Effector CD4-positive, alpha-beta T cell (primary cell): ENCODE measurements around the gene PXMP2.
"Not testable (repeated sequence)": the region's sequence is repeated elsewhere in the genome, so short reads cannot be mapped to it uniquely, and the experiment has no call there.

Source experiments
- DNase-seq: peaks from one replicate; pipeline ENCODE4 v3.0.0-alpha.2; 2020

PXMP2 gene

GRCh38 chr12:132660996-132661395, 26.4 kb upstream of the PXMP2 start:
- no peak for DNase-seq

GRCh38 chr12:132661972-132662371, 25.4 kb upstream of the PXMP2 start:
- DNase-seq: no peak

- no peak for DNase-seq
Measured at GRCh38 chr12:132662901-132663755, 24.3 kb upstream of the PXMP2 start.

- DNase-seq: no peak
Measured at GRCh38 chr12:132664206-132665148, 22.9 kb upstream of the PXMP2 start.

- DNase-seq: no peak
Measured at GRCh38 chr12:132665149-132665491, 22.3 kb upstream of the PXMP2 start.

GRCh38 chr12:132665794-132666193, 21.6 kb upstream of the PXMP2 start:
- DNase-seq: no peak

- DNase-seq: no peak
Measured at GRCh38 chr12:132668191-132669088, 18.9 kb upstream of the PXMP2 start.

- no peak for DNase-seq
Measured at GRCh38 chr12:132669166-132669879, 18.1 kb upstream of the PXMP2 start.

GRCh38 chr12:132672116-132672515, 15.3 kb upstream of the PXMP2 start:
- DNase-seq: no peak

GRCh38 chr12:132672678-132673077, 14.7 kb upstream of the PXMP2 start:
- no peak for DNase-seq

- no peak for DNase-seq
Measured at GRCh38 chr12:132673288-132674179, 13.9 kb upstream of the PXMP2 start.

GRCh38 chr12:132674561-132674960, 12.8 kb upstream of the PXMP2 start:
- no peak for DNase-seq

GRCh38 chr12:132675757-132676432, 11.5 kb upstream of the PXMP2 start:
- DNase-seq: no peak

- no peak for DNase-seq
Measured at GRCh38 chr12:132677492-132677891, 9.9 kb upstream of the PXMP2 start.

- no peak for DNase-seq
Measured at GRCh38 chr12:132685400-132685799, 2.0 kb upstream of the PXMP2 start.

- DNase-seq: no peak
Measured at GRCh38 chr12:132686825-132687210, 569 bp upstream of the PXMP2 start.

- DNase-seq: no peak
Measured at GRCh38 chr12:132689227-132689626, 1.8 kb downstream of the PXMP2 start.

- no peak for DNase-seq
Measured at GRCh38 chr12:132690112-132690511, 2.7 kb downstream of the PXMP2 start.

GRCh38 chr12:132692030-132692429, 4.6 kb downstream of the PXMP2 start:
- DNase-seq: not testable (repeated sequence)

- DNase-seq: not testable (repeated sequence)
Measured at GRCh38 chr12:132694888-132695287, 7.5 kb downstream of the PXMP2 start.
